HG03064 (cell line): ENCODE measurements around the gene TMEM209.
"Not testable (repeated sequence)": the region's sequence is repeated elsewhere in the genome, so short reads cannot be mapped to it uniquely, and the experiment has no call there.

ENCODE experiments used
- ATAC-seq: cut with Tn5 transposase; IDR thresholded peaks from one replicate; pipeline ENCODE4 v1.9.1; 2021; ENCODE audit warnings: low read depth; ENCODE audit not compliant: unreplicated experiment

The TMEM209 gene

DNA sequence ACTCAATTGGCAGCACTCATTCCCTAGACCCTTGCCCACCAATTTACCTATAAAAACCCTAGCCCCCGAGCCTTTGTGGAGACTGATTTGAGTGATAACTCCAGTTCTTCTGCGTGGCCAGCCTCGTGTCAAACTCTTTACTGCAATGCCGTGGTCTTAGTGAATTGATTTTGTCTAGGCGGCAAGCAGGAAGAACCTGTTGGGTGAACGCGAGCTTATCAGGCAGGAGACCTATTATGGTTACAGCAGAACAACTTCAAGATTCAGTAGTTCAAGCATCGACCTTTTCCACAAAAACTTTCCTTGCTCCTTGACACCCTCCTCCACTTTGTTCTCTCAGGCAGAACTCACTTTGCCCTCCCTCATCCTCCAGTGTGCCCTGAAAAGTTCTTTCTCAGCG lies 14.7 kb upstream of the TMEM209 start:
- no peak for ATAC-seq

DNA sequence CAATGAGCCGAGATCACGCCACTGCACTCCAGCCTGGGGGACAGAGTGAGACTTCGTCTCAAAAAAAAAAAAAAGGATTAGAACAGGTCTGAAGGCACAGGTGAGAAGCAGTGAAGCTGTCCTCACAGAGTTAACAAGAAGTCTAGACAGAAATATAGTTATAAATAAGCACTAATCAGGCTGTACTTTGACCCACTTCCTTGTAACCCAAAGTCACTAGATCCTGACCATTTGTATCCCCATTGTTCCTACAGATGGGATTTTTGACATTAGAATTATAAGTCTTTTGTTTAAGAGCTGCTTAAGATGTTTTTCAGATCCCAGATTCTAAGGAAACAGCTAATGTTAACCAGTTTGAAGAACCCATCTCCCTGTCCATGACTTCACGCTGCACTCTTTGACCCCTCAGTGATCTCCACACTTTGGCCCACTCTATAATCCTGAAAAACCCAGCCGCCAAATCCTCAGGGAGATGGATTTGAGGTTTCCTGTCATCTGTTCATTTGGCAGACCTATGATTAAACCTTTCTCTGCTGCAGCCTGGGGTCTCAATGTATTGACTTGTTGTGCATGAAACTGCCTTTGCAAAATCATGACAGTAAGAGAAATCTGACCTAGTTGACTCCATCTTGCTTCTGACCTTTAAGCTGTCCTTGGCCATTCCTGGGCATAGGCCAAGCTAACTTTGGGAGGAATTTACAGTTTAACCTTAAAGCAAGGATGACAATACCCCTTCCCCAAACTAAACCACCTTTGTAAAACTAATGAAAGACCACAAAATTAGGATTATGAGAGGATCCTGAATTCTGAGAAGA lies 13.8 kb upstream of the TMEM209 start:
- ATAC-seq = no peak

DNA sequence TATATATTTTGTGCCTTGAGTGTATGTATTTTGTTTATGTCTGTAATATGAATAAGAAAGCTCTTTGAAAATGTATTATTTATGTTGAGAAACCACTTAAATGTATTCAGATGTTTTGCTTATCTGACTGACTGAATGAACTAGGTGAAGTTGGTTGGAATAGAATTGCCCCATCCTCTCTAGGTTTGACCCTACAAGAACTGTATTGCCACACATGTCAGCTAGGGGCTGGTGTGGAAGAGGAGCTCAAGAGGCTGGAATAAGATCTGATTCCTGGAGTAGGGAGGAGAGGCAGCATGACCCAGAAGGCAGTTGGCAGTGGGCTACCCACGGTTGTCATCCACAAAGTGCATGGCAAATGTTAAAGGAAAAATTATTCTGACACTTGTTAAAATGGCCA lies 11.5 kb upstream of the TMEM209 start:
- no peak for ATAC-seq

DNA sequence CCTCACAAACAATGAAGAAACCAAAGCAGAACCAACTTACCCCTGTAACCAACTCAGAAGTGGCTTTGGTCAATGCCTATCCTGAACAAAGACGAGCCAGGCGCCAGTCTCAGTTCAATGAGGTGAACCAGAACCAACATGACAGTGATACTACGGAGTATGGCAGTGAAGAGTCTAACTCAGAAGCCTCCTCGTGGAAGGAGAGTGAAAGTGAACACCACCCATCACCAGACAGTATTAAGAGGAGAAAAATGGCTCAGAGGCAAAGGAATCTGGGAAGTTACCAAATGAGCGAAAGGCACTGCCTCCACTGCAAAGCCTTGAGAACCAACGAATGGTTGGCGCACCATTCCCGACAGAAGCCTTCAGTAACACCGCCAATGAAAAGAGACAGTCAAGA lies 10.8 kb upstream of the TMEM209 start:
- no peak for ATAC-seq

DNA sequence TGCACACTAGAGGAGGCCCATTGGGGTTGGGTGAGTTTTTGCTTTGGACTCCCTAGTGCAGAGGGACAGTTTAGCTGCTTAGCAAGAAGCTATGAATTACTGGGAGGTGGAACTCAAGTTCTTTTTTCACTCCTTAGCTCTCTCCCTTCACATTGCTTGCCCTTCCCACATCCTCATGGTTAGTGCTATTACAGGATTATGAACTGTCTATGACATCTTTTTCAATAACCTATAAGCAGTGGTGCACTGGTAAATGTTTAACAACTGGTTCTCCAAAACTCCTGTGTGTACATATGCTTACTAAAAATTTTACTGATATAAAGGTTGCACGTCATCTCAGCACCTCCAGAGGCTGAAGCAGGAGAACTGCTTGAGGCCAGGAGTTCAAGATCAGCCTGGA lies 8.6 kb upstream of the TMEM209 start:
- ATAC-seq = no peak

DNA sequence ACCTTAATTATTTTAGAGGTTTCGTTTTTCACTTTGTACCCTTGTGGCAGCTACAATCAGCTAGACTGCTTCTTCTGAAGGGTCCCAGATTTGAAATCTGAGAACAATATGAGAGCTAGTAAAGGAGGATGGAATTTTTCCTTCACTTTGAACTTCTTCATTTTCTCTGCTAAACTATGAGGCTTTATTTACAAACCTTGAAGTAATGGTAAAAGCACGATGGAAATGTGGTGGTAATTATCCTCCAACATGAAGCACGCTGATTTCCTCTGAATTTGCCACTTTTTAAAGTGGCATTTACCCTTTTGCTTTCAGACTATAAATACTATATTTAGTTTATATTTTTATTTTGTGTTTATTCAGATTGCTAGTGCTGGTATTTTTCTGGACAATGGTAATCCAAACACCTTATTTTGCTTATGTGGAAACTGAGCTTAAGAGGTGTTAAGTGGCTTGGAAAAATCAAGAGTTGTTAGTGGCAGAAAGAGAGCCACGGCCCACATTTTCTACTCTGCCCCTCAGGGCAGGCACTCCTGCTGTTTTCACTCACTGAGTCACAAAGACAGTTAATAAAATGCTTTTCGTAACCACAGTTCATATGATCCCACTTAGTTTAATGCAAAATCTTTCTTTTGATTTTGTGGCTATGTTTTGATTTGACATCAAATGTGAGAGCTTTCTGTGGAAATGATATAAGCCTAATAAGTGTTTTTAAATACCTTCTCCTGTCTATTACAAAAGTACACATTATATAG lies 5.2 kb upstream of the TMEM209 start:
- ATAC-seq = no peak

DNA sequence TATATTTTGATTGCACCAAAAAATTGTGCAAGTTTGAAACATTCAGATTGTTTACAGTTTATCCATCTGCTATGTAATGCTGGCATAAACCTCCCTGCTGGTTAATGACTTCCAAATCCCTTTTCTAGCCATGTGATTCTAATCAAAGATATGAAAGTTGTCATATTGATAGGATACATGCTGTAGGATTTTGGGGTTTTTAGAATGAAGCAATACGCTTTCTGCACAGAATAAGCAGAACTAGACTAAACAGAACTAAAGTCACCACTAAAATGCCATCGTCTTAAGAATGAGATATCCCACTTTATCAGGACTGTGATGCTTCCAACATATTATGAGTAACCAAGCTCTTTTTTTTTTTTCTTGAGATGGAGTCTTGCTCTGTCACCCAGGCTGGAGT lies 3.3 kb upstream of the TMEM209 start:
- no peak for ATAC-seq

DNA sequence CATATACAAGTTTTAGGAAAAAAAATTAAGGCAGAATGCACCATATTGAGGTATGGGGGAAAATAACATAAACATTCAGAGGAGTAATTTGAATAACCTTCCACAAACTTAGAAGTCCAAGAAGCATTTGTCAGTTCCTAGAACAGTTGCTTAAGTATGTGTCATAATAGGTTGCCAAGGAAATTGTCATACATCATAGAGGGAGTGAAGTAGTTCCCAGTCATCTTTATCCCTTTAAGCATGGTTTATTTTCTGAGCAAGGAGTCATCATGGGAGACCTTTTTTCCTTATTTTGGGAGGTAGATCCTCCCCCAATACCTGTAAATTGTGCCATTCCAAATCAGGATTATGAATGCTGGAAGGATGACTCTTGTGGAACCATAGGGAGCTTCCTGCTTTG lies 2.4 kb upstream of the TMEM209 start, which contains the start of gene SSMEM1:
Gene SSMEM1 (plus strand): TSS at position 219 of the 400 bp plus-strand sequence. CDS start 51 bp downstream, at position 270.
- ATAC-seq = no peak

DNA sequence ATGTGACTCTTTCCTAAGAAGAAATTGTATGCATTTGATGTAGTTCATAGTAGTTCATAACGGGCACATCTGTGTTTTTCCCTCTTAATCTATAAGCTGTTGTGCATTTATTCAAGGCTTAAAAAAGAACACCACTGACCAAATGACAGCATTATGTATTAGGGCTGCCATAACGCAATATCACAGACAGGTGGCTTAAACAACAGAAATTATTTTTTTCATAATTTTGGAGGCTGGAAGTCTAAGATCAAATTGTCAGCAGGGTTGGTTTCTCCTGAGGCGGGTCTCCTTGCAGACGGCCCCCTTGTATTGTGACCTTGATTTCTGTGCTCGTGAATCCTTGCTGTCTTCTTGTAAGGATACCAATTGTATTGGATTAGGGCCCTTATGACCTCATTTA lies 1.8 kb upstream of the TMEM209 start:
- no peak for ATAC-seq

DNA sequence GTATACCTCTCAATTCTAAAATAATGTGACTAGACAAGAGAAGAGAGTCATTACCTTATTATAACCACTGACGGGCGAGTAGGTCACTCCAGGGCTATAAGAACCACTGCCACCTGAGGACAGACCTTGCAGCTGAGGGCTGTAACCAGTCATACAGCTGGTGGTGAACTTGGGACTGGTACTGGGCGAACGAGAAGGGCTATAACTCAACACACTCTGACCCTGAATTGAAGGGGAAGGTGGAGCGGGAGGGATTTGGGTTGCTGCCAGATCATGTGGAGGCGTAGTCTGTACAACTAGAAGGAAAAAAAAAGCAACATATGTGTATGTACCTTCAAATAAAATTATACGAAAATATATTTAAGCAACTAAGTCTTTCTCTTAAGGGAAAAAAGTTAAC lies 3.4 kb downstream of the TMEM209 start:
- ATAC-seq = no peak

DNA sequence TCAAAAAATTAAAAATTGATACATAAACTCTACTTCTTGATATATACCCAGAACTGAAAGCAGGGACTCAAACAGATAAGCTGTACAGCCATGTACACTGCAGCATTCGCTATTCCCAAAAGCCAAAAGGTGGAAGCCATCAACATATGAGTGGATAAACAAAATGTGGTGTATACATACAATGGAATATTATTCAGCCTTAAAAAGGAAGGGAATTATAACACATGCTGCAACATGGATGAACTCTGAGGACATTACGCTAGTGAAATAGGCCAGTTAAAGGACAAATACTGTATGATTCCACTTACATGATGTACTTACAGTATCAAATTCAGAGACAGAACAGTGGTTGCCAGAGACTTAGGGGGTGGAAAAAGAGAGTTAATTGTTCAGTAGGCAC lies 8.1 kb downstream of the TMEM209 start:
- ATAC-seq = no peak

DNA sequence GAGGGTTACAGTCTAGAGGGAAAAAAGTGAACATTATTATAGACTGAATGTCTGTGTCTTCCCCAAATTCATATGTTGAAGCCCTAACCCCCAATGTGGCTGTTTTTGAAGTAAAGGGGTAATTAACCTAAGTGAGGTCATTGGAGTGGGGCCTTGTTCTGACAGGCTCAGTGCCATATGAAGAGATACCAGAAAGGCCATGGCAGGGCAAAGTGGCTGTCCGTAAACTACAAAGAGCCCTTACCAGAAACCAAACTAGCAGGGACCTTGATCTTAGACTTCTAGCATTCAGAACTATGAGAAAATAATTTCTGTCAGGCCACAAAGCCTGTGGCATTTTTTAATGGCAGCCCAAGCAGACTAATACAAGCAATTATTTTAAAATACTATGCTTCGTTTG lies 8.7 kb downstream of the TMEM209 start:
- ATAC-seq = no peak

DNA sequence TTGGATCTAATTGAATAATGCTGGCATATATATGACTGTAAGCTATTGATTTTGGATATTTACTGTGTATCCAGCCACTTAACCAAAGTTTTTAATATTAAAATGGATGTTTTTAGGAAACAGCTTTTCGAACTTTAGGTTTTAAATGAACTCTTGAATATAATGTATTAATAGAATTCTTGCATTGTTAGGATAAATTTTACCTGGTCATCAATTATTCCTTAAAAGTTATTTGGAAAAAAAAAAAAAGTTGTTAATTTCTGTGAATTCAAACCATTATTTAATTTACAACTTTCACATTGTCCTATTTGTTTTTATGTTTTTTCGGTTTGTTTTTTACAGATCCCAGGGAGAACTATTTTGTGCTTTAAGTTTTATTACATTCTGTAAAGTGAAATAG lies 9.8 kb downstream of the TMEM209 start:
- no peak for ATAC-seq

DNA sequence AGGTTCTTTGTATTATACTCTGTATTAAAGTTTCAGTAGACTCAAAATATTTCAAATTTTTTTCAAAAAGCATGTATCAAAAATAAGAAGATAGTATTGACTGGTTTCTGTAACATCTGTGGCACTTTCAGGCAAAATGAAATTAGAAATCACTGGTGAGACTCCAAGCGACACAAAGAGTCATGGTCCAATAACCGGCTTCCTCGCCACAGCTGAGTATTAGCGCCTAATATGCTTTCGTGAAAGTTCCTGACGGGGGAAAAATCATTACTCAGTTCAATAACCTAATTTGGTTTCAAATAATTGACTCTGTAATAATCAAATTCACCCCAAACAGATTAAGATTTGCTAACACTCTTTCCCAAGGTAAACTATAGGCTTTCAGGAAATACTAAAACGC lies 13.4 kb downstream of the TMEM209 start:
- ATAC-seq = no peak

DNA sequence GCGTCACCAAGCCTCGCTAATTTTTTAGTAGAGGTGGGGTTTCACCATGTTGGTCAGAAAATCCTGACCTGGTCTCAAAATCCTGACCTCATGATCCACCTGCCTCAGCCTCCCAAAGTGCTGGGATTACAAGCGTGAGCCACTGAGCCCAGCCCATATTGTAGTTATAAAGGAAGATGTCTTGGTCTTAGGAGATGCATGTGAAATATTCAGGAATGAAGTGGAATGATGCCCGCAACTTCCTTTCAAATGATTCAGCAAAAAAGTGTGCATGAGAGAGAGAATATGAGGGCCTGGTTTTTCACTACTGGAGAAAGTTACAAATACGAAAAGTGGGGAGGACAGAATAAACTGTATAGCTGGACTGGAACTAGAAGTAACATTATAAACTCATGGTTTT lies 15.9 kb downstream of the TMEM209 start:
- ATAC-seq = no peak

DNA sequence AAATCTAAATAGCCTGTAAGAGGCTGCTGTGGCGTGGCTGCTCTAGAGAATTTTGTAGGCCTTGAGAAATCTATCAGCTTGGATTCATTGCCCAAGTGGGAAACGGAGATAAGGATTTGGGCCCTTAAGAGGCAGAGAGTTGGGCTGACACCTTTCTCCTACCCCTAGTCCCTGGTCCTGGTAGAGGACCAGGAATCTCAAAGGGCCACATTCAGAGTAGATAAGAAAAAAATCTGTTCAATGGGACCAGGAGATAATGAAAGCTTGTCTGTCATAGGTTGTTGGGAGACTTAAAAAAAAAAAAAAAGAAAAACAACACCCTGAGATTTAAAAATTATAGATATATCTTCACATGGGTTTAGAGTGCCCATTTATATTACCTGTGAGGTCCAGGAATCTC lies 17.8 kb downstream of the TMEM209 start:
- no peak for ATAC-seq

DNA sequence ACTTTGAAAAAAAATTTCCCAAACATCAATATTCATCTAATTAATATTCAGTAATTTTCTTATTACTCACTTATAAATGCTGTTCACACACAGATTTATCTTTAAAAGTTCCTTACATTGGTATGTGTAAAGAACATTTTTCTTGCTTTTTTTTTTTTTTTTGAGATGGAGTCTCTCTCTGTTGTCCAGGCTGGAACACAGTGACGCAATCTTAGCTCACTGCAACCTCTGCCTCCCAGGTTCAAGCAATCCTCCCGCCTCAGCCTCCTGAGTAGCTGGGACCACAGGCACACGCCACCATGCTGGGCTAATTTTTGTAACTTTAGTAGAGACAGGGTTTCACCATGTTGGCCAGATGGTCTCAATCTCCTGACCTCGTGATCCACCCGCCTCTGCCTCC lies 20.9 kb downstream of the TMEM209 start:
- not testable (repeated sequence) for ATAC-seq

DNA sequence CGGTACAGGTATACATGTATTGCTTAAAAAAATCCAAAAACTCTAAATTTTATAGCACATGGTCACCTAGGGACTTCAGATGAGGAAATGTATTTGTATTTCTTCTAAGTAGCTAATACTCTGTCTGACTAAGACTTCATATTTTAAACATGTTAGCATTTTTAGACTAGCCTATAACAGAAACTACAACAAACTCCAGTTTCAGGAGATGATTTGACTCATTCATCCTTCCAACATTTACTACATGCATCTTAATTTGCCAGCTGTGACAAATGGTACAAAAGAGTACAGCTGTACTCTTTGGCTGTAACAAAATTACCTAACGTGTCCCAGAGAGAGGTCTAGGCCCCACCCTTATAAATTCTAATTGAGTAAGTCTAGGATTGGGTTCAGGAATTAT lies 22.2 kb downstream of the TMEM209 start:
- no peak for ATAC-seq

DNA sequence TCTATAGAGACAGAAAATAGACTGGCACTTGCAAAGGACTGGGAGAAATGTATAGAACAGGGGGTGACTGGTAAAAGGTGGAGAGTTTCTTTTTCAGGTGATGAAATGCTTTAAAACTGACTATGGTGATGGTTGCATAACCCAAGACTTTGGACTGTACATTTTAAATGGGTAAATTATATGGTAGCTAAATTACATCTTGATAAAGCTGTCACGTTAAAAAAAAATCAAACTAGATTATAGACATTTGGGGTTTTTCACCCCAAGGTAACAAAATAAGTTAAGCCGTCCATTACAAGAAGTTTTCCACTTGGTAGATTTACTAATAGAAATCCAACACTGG lies 24.0 kb downstream of the TMEM209 start:
- no peak for ATAC-seq

DNA sequence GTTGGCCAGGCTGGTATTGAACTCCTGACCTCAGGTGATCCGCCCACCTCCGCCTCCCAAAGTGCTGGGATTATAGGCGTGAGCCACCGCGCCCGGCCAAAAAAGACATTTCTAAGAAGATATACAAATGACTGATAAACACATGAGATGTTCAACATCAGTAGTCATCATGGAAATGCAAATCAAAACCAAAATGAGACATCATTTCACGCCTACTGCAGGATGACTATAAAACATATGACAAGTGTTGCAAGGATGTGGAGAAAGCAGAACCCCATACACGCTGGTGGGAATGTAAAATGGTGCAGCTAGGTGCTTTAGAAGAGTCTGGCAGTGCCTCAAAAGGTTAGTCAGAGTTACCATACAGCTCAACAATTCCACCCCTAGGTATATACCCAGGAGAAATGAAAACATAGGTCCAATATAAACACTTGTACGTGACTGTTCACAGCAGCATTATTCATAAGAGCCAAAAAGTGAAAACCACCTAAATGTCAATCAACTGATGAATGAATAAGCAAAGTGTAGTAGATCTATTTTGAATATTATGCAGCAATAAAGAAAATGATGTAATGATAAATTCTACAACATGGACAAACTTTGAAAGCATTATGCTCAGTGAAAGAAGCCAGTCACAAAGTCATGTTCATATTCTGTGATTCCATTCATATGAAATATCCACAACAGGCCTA lies 24.5 kb downstream of the TMEM209 start:
- ATAC-seq = no peak

DNA sequence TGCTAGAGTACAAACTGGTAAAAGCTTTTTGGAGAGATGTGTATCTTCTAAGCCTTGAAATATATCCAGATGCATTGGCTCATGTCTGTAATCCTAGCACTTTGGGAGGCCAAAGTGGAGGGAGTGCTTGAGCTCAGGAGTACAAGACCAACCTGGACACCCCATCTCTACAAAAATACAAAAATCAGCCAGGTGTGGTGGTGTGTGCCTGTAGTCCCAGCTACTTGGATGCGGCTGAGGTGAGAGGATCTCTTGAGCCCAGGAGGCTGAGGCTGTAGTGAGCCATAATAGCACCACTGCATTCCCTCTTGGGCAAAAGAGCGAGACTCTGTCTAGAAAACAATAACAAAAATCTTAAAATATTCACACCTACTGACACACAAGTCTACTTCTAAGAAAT lies 25.6 kb downstream of the TMEM209 start:
- ATAC-seq = no peak

DNA sequence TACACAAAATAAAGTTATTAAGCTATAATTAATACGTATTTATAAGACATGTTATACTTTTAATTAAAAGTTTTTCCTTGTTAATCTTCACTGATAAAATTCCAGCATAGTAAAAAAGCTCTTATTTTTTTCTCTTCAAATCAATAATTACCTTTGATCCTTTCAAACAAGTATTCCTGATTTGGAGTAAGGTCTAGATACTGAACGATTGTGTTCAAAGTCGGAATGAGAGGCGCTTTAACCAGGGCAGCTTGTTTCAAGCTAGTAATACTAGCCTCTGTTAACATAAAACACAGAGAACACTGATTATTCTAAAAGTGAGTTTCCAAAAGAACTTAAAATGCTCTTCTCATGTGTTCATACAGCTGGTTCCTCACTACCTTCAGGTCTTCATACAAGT lies 27.0 kb downstream of the TMEM209 start:
- ATAC-seq = no peak
